LNCAP (cell line): ENCODE data around the gene GRIK2.
A peak's percentile ranks its signal among the peaks of the same experiment; 100 is the strongest.

ENCODE experiments used
- TF ChIP-seq, protein P1 (sequence below): fragments of 450-650 bp; IDR thresholded peaks from 2 replicates; pipeline ENCODE4 v1.5.1; 2017; ENCODE audit warnings: mild to moderate bottlenecking

The GRIK2 gene

DNA sequence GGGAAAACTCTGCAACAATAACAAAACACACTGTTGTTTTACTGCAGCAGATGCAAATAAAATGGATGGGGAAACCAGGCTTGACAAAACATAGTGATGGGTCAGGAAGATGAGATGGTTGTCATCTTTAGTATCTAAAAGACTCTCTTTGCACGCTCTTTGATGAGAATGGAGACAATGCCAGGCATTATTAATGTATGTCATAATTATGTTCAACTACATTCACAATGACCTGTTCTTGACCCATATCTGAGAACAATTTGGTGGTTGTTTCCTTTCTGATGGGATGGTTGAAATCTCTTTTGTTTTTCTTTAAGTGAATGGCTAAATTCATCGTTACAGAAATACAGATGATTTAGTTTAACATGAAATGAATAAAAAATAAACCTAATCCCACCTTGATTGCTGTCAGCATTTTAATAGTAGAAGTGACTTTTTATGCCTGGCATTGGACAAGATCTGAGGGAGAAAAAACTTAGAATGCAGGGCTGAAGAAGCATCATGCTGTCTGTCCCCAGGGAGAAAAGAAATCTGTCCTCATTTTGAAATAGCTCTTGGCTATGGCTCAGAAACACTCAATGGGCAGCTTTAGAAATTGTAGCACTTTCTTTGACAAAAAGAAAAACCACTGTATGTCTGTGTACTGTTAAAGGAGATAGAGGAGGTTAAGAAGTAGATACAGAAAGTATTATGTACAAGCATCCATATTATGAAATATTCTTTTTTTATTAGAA, 12.4 kb upstream of the GRIK2 start:
- TF ChIP-seq, protein P1, sequence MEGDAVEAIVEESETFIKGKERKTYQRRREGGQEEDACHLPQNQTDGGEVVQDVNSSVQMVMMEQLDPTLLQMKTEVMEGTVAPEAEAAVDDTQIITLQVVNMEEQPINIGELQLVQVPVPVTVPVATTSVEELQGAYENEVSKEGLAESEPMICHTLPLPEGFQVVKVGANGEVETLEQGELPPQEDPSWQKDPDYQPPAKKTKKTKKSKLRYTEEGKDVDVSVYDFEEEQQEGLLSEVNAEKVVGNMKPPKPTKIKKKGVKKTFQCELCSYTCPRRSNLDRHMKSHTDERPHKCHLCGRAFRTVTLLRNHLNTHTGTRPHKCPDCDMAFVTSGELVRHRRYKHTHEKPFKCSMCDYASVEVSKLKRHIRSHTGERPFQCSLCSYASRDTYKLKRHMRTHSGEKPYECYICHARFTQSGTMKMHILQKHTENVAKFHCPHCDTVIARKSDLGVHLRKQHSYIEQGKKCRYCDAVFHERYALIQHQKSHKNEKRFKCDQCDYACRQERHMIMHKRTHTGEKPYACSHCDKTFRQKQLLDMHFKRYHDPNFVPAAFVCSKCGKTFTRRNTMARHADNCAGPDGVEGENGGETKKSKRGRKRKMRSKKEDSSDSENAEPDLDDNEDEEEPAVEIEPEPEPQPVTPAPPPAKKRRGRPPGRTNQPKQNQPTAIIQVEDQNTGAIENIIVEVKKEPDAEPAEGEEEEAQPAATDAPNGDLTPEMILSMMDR: no peak

GRCh38 chr6:101386982-101387381, 6.5 kb upstream of the GRIK2 start:
- TF ChIP-seq, protein P1: no peak

DNA sequence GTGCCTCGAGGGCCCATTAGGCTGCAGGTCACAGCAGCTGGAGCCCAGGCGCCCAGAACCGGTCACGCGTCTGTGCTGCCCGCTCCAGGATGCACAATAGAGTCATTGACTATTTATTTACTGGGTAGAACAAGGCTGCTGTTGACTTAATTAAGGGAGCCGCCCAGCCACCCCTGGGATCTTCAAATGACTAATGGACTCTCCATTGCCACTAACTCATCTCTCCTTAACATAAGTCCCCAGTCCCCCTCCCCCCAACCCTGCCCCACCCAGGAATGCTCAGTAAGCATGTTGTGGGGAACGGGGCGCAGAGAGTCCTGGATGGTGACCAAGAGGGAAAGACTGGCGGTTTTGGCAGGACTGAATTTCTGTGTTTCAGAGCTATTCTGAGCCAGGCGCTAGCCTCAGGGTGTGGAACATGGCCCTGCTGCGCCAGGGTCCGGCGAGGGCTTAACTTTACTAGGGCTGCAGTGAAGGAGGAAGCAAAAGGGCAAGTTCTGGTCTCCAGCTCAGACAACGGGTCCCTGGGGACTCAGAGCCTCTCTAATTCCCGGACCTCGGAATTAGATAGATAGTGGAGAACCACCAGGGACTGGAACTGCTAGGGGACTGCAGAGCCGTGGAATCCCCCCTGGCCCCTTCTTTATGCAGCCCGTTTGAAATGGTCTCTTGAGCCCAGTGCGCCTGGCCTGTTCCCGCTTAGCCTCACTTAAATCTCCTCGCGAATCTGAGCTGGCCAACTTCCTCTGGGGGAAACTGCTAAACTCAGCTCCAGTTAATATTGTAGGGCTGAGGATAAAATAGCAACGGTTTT, 1.5 kb upstream of the GRIK2 start:
- TF ChIP-seq, protein P1: no peak

- TF ChIP-seq, protein P1: no peak
These were observed 800 bp upstream of the GRIK2 start for GRCh38 chr6:101392586-101393230.

DNA sequence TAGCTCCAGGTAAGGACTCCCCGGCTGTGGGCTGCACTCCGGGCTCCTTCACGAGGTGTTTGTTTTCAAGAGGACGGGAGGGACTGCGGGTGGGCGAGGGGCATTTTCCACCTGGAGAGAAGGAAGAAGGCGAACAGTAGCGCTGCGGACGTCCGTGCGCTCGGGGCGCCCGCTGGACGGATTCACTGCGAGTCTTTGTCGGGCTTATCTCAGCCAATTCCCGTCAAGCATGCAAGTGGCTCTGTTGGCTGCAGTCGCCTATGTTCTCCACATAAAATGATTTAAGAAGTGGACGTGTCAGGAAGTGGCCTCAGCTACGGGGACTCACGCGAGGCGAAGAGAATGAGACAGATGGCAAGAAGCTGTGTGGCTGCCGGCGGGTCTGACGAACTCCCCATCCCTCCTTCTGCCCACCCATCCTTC, 332 bp downstream of the GRIK2 start:
- TF ChIP-seq, protein P1: no peak

DNA sequence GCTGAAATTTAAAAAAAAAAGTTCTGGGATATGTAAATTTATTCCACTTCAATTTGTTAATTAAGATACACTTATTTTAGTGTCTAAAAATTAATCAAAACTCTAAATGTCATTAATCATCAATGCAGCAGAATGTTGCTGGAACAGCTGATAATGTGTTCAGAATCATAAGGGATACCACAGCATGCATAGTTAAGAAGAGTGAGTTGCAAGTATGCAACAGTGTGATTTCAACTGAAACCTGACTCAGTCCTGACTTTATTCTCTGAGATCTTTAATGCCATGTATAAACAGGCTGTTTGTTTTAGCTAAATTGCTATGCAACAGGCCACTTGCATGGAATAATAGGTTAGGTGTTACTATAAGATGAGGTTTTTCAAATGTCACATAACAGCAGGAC, 1.4 kb downstream of the GRIK2 start:
- TF ChIP-seq, protein P1: no peak

DNA sequence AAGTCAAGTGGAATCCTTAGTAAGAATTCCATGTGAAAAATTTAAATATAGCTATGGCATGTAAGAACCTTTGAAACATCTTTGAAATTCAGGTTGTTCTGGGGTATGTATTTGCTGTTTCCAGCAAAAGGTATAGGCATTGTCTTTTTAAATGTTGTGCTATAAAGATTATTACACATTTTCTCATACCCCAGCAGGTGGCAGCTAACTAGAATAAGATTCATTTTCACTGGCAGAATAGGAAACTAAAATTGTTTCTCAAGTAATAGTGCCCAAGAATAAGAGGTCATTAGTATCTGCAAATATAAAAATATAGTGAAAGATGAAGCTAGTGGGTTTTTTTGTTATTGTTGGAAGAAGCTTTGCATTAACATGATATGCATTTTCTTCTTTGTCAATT, 1.8 kb downstream of the GRIK2 start:
- TF ChIP-seq, protein P1: peak; percentile 45; the same call in 1 of the 2 replicates
